Omental fat pad (tissue), 4 donors: ENCODE measurements around the gene AKAP9. TPM values are rescaled to one million over a fixed set of nuclear protein-coding genes. Genes with fewer than 3 reads are reported as not detected.
"Not testable (repeated sequence)": the region's sequence is repeated elsewhere in the genome, so short reads cannot be mapped to it uniquely, and the experiment has no call there.

Source experiments
- ATAC-seq: fragments of 150-250 bp; one replicate; pipeline ENCODE4 v1.9.1; 2016; ENCODE audit warnings: mild to moderate bottlenecking, moderate library complexity; ENCODE audit not compliant: low FRiP score
- DNase-seq: peaks from one replicate; pipeline ENCODE4 v3.0.0-alpha.2; 2019; ENCODE audit warnings: low spot score
- total RNA-seq, 4 donors: library from RNA; depleted of rRNA; stranded (reverse); fragments of >200 nt; gene quantifications; one replicate each; pipeline ENCODE4 v1.1.0, GENCODE V29; 2016
- TF ChIP-seq, protein P1 (sequence below), 3 donors: fragments of 450-650 bp; IDR thresholded peaks; one replicate each; pipeline ENCODE4 v1.5.1; 2016 to 2017; ENCODE audit warnings: antibody characterized with exemption in 3 of 3, mild to moderate bottlenecking in 3 of 3, moderate library complexity in 2 of 3

The AKAP9 gene
- total RNA-seq, 4 donors from 2014 or later, result 44.4 to 73.9 (median 62.7) TPM

DNA sequence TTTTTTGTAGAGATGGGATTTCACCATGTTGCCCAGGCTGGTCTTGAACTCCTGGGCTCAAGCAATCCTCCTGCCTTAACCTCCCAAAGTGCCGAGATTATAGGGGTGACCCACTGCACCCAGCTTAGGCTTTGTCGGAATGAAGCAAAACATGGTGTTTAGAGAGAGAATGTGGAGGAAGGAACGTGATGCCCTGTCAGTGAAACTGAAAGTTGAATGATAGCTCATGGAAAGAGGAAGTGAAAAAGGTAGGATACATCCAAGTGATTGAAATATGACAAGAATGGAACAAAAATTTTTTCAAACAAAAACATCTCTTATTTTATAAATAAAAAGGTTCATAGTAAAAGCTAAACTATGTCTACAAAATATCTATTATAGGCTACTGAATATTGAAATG, 5.9 kb downstream of the AKAP9 start:
- DNase-seq (no peak), ATAC-seq (no peak)
- TF ChIP-seq, protein P1, sequence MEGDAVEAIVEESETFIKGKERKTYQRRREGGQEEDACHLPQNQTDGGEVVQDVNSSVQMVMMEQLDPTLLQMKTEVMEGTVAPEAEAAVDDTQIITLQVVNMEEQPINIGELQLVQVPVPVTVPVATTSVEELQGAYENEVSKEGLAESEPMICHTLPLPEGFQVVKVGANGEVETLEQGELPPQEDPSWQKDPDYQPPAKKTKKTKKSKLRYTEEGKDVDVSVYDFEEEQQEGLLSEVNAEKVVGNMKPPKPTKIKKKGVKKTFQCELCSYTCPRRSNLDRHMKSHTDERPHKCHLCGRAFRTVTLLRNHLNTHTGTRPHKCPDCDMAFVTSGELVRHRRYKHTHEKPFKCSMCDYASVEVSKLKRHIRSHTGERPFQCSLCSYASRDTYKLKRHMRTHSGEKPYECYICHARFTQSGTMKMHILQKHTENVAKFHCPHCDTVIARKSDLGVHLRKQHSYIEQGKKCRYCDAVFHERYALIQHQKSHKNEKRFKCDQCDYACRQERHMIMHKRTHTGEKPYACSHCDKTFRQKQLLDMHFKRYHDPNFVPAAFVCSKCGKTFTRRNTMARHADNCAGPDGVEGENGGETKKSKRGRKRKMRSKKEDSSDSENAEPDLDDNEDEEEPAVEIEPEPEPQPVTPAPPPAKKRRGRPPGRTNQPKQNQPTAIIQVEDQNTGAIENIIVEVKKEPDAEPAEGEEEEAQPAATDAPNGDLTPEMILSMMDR (IDR thresholded peaks at IDR 0.05), result no peak

DNA sequence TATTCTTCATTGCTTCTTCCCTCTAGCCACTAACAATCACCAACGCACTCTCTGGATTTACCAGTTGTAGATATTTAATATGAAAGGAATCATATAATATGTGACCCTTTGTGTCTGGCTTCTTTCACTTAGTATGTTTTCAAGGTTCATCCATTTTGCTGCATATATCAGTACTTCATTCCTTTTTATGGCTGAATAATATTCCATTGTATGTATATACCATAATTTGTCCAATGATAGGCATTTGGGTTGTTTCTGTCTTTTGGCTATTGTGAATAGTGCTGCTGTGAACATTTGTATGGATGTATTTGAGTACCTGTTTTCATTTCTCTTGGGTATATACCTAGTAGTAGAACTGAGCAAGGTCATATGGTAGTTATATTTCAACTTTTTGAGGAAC, 7.3 kb downstream of the AKAP9 start:
- TF ChIP-seq, protein P1 (IDR thresholded peaks at IDR 0.05), result no peak
- ATAC-seq (no peak), DNase-seq (no peak)

DNA sequence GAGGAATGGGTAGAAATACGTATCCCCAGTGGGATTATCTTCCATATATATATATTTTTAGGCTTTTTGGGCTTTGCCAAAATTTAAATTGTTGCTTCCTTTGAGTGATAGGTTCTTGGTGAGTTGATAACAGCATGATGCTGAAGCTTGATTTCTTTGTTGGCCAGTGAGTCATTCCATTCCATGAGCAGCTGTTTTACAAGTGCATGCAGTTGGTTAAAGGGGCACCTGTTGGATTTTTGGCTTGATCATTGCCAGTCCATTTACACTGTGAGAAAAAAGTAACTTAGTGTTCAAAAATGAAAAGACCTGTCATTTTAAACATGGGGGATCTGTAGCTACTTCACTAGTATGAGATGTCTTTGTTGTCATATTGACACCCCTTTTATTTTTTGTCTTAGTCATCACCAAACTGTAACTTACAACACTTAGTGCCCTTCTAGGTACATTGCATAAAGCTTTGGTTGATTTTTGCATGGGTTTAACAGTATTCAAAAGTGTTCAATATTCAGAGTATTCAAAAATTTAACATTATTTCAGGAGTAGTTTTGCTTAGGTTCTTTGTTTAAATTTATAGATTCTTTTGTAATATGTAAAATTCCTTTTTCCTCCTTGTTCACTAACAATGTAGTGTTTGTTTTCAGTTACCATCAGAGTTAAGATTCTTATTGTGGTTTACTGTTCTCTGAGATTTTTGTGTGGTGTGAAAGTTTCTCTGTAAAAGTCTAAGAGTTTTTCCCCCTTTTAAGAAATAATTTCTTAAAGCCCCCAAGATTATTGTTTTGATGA, 8.8 kb downstream of the AKAP9 start:
- DNase-seq (no peak), ATAC-seq (no peak)
- TF ChIP-seq, protein P1 (IDR thresholded peaks at IDR 0.05), result no peak

DNA sequence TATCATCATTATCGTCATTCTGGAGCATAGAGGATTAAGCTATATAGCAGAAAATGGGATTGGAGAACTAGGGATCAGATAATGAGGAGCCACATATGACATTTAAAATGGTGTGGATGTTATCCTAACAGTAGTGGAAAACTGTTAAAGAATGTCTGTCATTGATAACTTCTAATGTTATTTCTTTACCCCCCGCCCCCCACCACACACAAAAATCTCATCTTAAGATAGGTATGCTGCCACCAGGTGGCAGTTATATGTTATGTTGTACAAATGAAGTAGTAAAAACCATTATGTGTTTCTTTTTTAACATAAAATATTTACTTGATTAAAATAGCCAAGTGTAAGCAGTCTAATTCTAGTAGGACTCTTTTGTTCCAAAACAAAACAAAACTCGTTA, 13.0 kb downstream of the AKAP9 start:
- ATAC-seq (no peak), DNase-seq (no peak)
- TF ChIP-seq, protein P1 (IDR thresholded peaks at IDR 0.05), result no peak

DNA sequence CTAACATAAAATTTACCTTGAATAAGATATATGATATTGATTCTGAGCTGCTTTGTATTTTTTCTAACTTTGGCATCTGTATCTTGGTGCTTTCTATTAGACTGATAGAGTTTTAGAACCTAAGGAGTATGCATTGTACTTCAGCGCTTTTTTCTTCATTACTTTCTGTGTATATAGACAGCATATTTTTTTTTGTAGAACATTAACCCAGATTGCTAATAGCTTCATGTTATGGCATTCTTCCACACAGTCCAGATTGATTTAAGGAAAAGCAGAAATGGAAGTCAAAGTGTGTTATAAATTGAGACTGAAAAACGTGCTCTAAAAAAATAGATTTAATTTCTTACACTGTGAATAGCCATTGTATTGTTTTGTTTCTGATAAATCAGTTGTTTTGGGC, 15.8 kb downstream of the AKAP9 start:
- ATAC-seq, DNase-seq: not testable (repeated sequence)

DNA sequence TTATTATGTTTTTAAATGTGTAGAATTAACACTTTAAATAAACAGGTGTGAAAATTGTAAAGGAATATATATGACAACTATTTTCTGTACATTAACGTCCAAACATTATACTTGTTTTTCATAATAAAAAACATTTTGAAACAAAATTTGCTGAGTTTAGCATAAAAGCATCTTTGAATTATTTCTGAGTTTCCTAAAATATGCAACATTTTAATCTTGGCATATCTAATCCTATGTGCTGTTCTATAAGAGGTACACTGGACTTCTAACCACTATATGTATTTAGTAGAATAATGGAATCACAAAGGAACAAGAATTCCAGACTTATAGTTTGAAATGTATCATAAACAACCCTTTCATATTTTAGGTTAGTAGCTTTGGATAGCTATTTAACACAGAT, 16.6 kb downstream of the AKAP9 start:
- TF ChIP-seq, protein P1 (IDR thresholded peaks at IDR 0.05), result no peak
- ATAC-seq, result no peak
- DNase-seq, result no peak

DNA sequence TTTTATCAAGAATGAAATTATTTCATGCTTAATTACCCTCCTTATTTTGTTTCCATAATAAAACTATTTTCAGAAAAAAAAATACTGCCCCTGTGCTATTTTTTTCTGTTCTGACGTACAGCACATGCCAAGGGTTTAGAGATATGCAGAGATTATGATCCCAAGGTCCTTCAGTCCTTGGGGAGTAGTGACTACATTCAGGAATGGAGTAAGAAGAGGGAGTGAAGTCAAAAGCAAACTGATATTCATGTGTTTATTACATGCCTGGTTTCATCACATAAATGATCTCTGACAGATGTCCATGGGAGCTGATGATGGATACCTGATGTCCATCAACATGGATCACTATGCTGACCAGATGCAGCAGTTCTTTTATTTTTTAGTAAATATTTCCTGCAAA, 17.2 kb downstream of the AKAP9 start:
- ATAC-seq, result no peak
- no peak for DNase-seq
- TF ChIP-seq, protein P1 (IDR thresholded peaks at IDR 0.05), result no peak
